Smooth muscle cell (in vitro differentiated cells): ENCODE measurements around the gene MDK. TPM values are rescaled to one million over a fixed set of nuclear protein-coding genes. Genes with fewer than 3 reads are reported as not detected.

Experiments used
- DNase-seq: peaks from one replicate; lab custom pipeline; 2025; ENCODE audit not compliant: unreplicated experiment; lab: John Stamatoyannopoulos, UW
- H2AFZ ChIP-seq: fragments of 200-600 bp; sonication (generic); 2 replicates; pipeline ENCODE4 v1.6.0; 2016; ENCODE audit warnings: antibody characterized with exemption, low read depth, mild to moderate bottlenecking
- H3F3A ChIP-seq: fragments of 200-600 bp; sonication (generic); 2 replicates; pipeline ENCODE4 v1.6.0; 2017; ENCODE audit warnings: antibody characterized with exemption, low read depth
- H3K27ac ChIP-seq: fragments of 200-600 bp; sonication (generic); 2 replicates; pipeline ENCODE4 v1.5.1; 2016; ENCODE audit warnings: low read depth, mild to moderate bottlenecking
- H3K27me3 ChIP-seq: fragments of 200-600 bp; sonication (generic); 2 replicates; pipeline ENCODE4 v1.6.1; 2016; ENCODE audit warnings: low read depth, mild to moderate bottlenecking
- H3K36me3 ChIP-seq: fragments of 200-600 bp; sonication (generic); 2 replicates; pipeline ENCODE4 v1.5.1; 2016; ENCODE audit warnings: low read depth
- H3K4me1 ChIP-seq: fragments of 200-600 bp; sonication (generic); 2 replicates; pipeline ENCODE4 v1.5.1; 2016; ENCODE audit warnings: low read depth
- H3K4me2 ChIP-seq: fragments of 200-600 bp; sonication (generic); 2 replicates; pipeline ENCODE4 v1.6.0; 2016; ENCODE audit warnings: mild to moderate bottlenecking
- H3K4me3 ChIP-seq: fragments of 200-600 bp; sonication (generic); 2 replicates; pipeline ENCODE4 v1.5.1; 2016; ENCODE audit warnings: mild to moderate bottlenecking
- H3K79me2 ChIP-seq: fragments of 200-600 bp; sonication (generic); 2 replicates; pipeline ENCODE4 v1.6.0; 2016; ENCODE audit warnings: low read depth, mild to moderate bottlenecking
- H3K9ac ChIP-seq: fragments of 200-600 bp; sonication (generic); 2 replicates; pipeline ENCODE4 v1.6.0; 2016; ENCODE audit warnings: low read depth
- H3K9me3 ChIP-seq: fragments of 200-600 bp; sonication (generic); replicated peaks from 2 replicates; pipeline ENCODE4 v1.5.1; 2016; ENCODE audit warnings: low read depth
- H4K20me1 ChIP-seq: fragments of 200-600 bp; sonication (generic); 2 replicates; pipeline ENCODE4 v1.6.0; 2016; ENCODE audit warnings: low read depth
- WGBS: methylation state at CpG from one replicate; pipeline ENCODE4 v1.1.7; 2016; ENCODE audit warnings: low lambda C conversion rate; 5-methylcytosine and 5-hydroxymethylcytosine counted together
- polyA plus RNA-seq: library from polyadenylated mRNA; unstranded; fragments of >200 nt; fragmentation: Nextera tagmentation; extraction: Ambion mirVana; gene quantifications from 2 replicates; pipeline ENCODE4 v1.2.1, GENCODE V29; 2016
- total RNA-seq: library from RNA; depleted of rRNA; stranded (reverse); fragments of >200 nt; gene quantifications from 2 replicates; pipeline ENCODE4 v1.2.3, GENCODE V29; 2014
- TF ChIP-seq, protein P1 (sequence below): fragments of 200-600 bp; sonication (generic); IDR thresholded peaks from 2 replicates; pipeline ENCODE4 v1.5.1; 2017; ENCODE audit warnings: borderline replicate concordance, mild to moderate bottlenecking, antibody characterized with exemption; ENCODE audit not compliant: insufficient read depth, poor library complexity, severe bottlenecking

Gene MDK
- total and polyA plus RNA-seq, 2 experiments from 2014 or later: 490 to 667 TPM

DNA sequence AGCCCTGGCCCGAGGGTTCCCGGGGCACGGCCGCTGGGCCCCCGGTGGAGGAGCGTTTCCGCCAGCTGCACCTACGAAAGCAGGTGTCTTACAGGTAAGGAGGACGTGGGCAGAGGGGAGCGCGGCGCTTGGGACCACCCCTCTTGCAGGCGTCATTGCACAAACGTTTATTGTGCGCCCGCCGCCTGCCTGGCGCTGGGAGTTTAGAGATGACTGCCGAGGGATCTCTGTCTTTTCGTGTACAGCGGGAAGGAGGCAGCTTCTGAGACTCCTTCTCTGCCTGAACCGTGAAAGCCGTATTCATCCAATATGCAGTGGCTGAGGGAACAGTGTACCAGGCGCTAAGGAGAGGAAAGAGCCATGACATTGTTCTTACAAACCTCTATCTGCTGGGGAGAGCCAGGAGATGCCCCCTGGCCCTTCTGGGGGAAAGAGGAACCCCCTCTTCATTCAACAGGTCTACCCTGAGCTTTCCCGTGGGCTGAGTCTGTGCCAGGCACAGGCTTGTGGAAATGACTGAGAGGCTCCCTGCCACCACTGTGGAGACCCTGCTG, 48.0 kb upstream of the MDK start:
- H3K27me3 ChIP-seq: peaks cover 4% of the 10 kb centered on the region
- TF ChIP-seq, protein P1, sequence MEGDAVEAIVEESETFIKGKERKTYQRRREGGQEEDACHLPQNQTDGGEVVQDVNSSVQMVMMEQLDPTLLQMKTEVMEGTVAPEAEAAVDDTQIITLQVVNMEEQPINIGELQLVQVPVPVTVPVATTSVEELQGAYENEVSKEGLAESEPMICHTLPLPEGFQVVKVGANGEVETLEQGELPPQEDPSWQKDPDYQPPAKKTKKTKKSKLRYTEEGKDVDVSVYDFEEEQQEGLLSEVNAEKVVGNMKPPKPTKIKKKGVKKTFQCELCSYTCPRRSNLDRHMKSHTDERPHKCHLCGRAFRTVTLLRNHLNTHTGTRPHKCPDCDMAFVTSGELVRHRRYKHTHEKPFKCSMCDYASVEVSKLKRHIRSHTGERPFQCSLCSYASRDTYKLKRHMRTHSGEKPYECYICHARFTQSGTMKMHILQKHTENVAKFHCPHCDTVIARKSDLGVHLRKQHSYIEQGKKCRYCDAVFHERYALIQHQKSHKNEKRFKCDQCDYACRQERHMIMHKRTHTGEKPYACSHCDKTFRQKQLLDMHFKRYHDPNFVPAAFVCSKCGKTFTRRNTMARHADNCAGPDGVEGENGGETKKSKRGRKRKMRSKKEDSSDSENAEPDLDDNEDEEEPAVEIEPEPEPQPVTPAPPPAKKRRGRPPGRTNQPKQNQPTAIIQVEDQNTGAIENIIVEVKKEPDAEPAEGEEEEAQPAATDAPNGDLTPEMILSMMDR: no peak
- peak overlapping the region; percentile 97 for H3K4me2 ChIP-seq
- peak overlapping the region; percentile 63 for H3K4me3 ChIP-seq
- no peak overlapping the region for H3K9ac ChIP-seq
- 10% methylated on average over 25 of the region's 25 CpGs for WGBS
- peaks cover 11% of the 10 kb centered on the region for H3F3A ChIP-seq
- H4K20me1 ChIP-seq: no peaks in the 10 kb centered on the region
- H2AFZ ChIP-seq: peak overlapping the region; percentile 54
- no peaks in the 10 kb centered on the region for H3K79me2 ChIP-seq
- no peak for DNase-seq
- peaks cover 30% of the 10 kb centered on the region for H3K4me1 ChIP-seq
- no peaks in the 10 kb centered on the region for H3K9me3 ChIP-seq
- H3K27ac ChIP-seq: no peak overlapping the region
- no peaks in the 10 kb centered on the region for H3K36me3 ChIP-seq

DNA sequence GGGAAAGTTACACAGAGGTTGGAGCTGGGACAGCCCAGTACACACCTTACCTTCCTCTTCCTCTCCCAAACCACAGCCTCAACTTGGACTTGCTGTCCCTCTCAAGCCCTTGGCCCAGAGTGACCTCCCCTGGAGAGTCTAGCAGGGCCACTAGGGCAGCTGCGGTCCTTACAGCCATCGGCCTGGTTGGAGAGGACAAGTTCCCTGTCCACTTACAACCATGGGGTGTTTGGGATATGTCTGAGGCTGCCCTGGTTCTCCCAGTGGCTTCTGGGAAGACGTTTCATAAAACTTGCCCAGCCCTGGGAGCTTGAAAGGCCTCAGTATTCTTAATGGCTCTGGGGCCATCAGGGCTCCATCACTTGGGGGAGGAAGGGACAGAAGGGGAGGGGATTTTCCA, 47.3 kb upstream of the MDK start:
- H4K20me1 ChIP-seq: no peaks in the 10 kb centered on the region
- 98% methylated on average over 3 of the region's 3 CpGs for WGBS
- H3K9ac ChIP-seq: no peak overlapping the region
- H3K27ac ChIP-seq: no peak overlapping the region
- peaks cover 37% of the 10 kb centered on the region for H3K4me1 ChIP-seq
- H2AFZ ChIP-seq: no peak overlapping the region
- no peak for DNase-seq
- H3K4me2 ChIP-seq: no peak overlapping the region
- H3F3A ChIP-seq: peaks cover 11% of the 10 kb centered on the region
- H3K9me3 ChIP-seq: no peaks in the 10 kb centered on the region
- TF ChIP-seq, protein P1: no peak
- H3K27me3 ChIP-seq: peaks cover 4% of the 10 kb centered on the region
- H3K36me3 ChIP-seq: no peaks in the 10 kb centered on the region
- no peaks in the 10 kb centered on the region for H3K79me2 ChIP-seq
- H3K4me3 ChIP-seq: no peak overlapping the region

DNA sequence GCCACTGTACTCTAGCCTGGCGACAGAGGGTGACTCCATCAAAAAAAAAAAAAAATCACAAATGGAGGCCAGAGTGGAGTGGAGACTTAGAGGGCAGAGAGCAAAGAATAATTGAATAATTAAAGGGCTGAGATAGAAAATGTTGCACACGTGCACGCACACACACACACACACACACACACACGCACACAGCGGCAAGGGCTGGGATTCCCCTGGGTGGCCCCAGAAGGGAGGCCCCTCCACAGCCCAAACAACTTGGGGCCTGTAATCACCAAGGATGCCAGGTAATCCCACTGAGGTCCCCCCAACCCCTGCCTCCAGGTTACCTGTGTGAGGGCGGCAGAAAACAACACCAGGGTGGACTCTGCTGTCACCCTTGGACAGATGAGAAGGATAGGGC, 46.2 kb upstream of the MDK start:
- Histone ChIP-seq H3K36me3 (no peaks in the 10 kb centered on the region), H3F3A (peaks cover 4% of the 10 kb centered on the region), H4K20me1 (no peaks in the 10 kb centered on the region), H3K27ac (no peak overlapping the region), H3K9me3 (no peaks in the 10 kb centered on the region), H3K27me3 (peaks cover 4% of the 10 kb centered on the region), H3K4me3 (no peak overlapping the region), H3K79me2 (no peaks in the 10 kb centered on the region), H3K4me1 (peaks cover 36% of the 10 kb centered on the region), H2AFZ (no peak overlapping the region), H3K4me2 (no peak overlapping the region), H3K9ac (no peak overlapping the region)
- no peak for DNase-seq
- WGBS: over 99% methylated on average over 6 of the region's 6 CpGs
- TF ChIP-seq, protein P1: no peak

DNA sequence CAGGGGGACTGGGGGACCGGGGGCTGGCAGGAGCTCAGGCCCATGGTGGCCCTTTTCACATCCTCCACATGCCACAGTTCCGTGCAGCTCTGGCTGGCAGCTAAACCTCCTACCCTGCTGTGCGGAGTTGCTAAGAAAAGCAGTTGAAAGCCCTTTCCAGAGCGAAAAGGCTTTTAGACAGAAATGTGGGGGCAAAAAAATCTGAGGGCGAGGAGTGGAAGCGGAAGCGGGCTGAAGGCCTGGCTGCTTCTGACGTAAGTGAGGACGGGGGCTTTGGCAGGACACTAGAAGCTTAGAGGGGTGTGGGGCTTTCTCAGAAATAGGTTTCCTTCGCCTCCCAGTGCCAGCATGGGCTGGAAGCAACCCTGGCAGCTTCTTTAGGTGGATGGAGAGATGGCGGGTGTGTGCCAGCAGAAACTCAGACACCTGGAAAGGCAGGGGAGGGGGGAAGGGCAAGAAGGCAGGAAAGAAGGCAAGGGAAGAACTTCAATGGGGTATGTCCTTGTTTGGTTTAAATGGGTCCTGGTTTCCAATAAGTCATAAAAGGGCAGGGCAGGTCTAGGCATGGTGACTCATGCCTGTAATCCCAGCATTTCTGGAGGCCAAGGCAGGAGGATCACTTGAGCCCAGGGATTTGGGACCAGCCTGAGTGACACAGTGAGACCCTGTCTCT, 45.4 kb upstream of the MDK start:
- H3K27ac ChIP-seq: no peak overlapping the region
- H3K4me1 ChIP-seq: peaks cover 31% of the 10 kb centered on the region
- H4K20me1 ChIP-seq: no peaks in the 10 kb centered on the region
- H3K79me2 ChIP-seq: no peaks in the 10 kb centered on the region
- no peaks in the 10 kb centered on the region for H3K9me3 ChIP-seq
- H3K36me3 ChIP-seq: no peaks in the 10 kb centered on the region
- no peak overlapping the region for H2AFZ ChIP-seq
- TF ChIP-seq, protein P1: no peak
- H3K4me2 ChIP-seq: peak overlapping the region; percentile 51
- no peak for DNase-seq
- WGBS: 81% methylated on average over 11 of the region's 11 CpGs
- peaks cover 4% of the 10 kb centered on the region for H3K27me3 ChIP-seq
- no peak overlapping the region for H3K4me3 ChIP-seq
- peaks cover 3% of the 10 kb centered on the region for H3F3A ChIP-seq
- no peak overlapping the region for H3K9ac ChIP-seq
